Spleen (tissue), 11 donors: ENCODE data around the gene RPAIN. TPM values are rescaled to one million over a fixed set of nuclear protein-coding genes. Genes with fewer than 3 reads are reported as not detected.

Experiments used
- DNase-seq: peaks from one replicate; pipeline ENCODE4 v3.0.0-alpha.2; 2020
- H3K27ac ChIP-seq, 8 donors: fragments of 200-600 bp; sonication (generic) in 7 of 8; 1 replicate in 4 of 8; 2 replicates in 4 of 8; pipeline versions ENCODE4 v1.5.0 to v1.8.0; 2016 to 2021; ENCODE audit warnings: inconsistent platforms in 4 of 8, mild to moderate bottlenecking in 4 of 8, moderate library complexity in 1 of 8
- H3K27me3 ChIP-seq, 7 donors: fragments of 200-600 bp; sonication (generic) in 6 of 7; replicated peaks in 1 of 7; 1 replicate in 4 of 7; 2 replicates in 3 of 7; pipeline versions ENCODE4 v1.5.0 to v1.8.0; 2016 to 2021; ENCODE audit warnings: inconsistent platforms in 3 of 7, mild to moderate bottlenecking in 1 of 7
- H3K36me3 ChIP-seq, 6 donors: fragments of 200-600 bp; sonication (generic) in 5 of 6; 1 replicate in 4 of 6; 2 replicates in 2 of 6; pipeline versions ENCODE4 v1.5.0 to v1.8.0; 2016 to 2021; ENCODE audit warnings: inconsistent platforms in 2 of 6
- H3K4me1 ChIP-seq, 6 donors: fragments of 200-600 bp; sonication (generic) in 5 of 6; 1 replicate in 3 of 6; 2 replicates in 3 of 6; pipeline versions ENCODE4 v1.5.0 to v1.8.0; 2016 to 2021; ENCODE audit warnings: inconsistent platforms in 3 of 6
- H3K4me3 ChIP-seq, 8 donors: fragments of 200-600 bp; sonication (generic) in 7 of 8; 1 replicate in 4 of 8; 2 replicates in 4 of 8; pipeline versions ENCODE4 v1.5.0 to v1.8.0; 2016 to 2021; ENCODE audit warnings: inconsistent platforms in 4 of 8, mild to moderate bottlenecking in 4 of 8, moderate library complexity in 2 of 8
- H3K9me3 ChIP-seq, 8 donors: fragments of 200-600 bp; sonication (generic) in 7 of 8; 1 replicate in 4 of 8; 2 replicates in 4 of 8; pipeline versions ENCODE4 v1.5.0 to v1.8.0; 2016 to 2021; ENCODE audit warnings: inconsistent platforms in 4 of 8
- POLR2A ChIP-seq, 3 donors: fragments of 450-650 bp; IDR thresholded peaks; one replicate each; pipeline ENCODE4 v1.5.1; 2017; ENCODE audit warnings: antibody characterized with exemption in 3 of 3, mild to moderate bottlenecking in 1 of 3
- POLR2AphosphoS5 ChIP-seq, 3 donors: sonication (generic); formaldehyde crosslinking; IDR thresholded peaks; one replicate each; pipeline ENCODE4 v1.5.1; 2017; ENCODE audit warnings: antibody characterized with exemption in 3 of 3
- whole genome bisulfite sequencing, 5 donors: extraction: QIAGEN DNeasy Blood & Tissue Kit in 3 of 5; methylation state at CpG; one replicate each; pipeline versions ENCODE4 v1.1.5 to v1.1.7; 2013 to 2018; 5-methylcytosine and 5-hydroxymethylcytosine counted together
- intact Hi-C: fragments of 100-400 bp; cut with DNase I; formaldehyde crosslinking; loops from one replicate; pipeline ENCODE4 v1.15.0; 2023; ENCODE audit warnings: low total_unique reads
- polyA plus RNA-seq, 3 donors: library from polyadenylated mRNA; stranded (reverse); fragments of 200-250 nt; gene quantifications; one replicate each; pipeline ENCODE4 v1.2.1, GENCODE V29; 2013
- total RNA-seq, 7 donors: library from RNA; depleted of rRNA in 3 of 7; stranded (reverse); fragments of >200 nt in 3 of 7; fragmentation: NEBNext Ultra II Directional in 4 of 7; extraction: Animal tissue kit (Norgen Biotek cat#: 25700) in 4 of 7; gene quantifications; one replicate each; pipeline versions ENCODE4 v1.1.0 to v1.2.1, GENCODE V29; 2016 to 2021
- TF ChIP-seq, protein P1 (sequence below), 11 experiments: fragments of 200-600 bp in 7 of 11; fragments of 450-650 bp in 4 of 11; sonication (generic) in 4 of 11; IDR thresholded peaks in 8 of 11; conservative IDR thresholded peaks in 3 of 11; 1 replicate in 7 of 11; 2 replicates in 4 of 11; pipeline versions ENCODE4 v1.4.0 to v1.8.0; 2016 to 2021; ENCODE audit warnings: antibody characterized with exemption in 11 of 11, inconsistent platforms in 4 of 11, mild to moderate bottlenecking in 1 of 11
- donor health status: healthy with polysubstance abuse.
- donor health status: DM: no; HTN: no; CAD: no; lungs with moderate emphysema.
- donor health status: DM: no; HTN: no; CAD: no.
- donor health status: Bipolar disorder and iron deficiency.
- donor health status: healthy.
- donor health status: DM: no; HTN: no; CAD: no.
- donor health status: DM: yes; HTN: yes; CAD: no.

Gene RPAIN
- total and polyA plus RNA-seq, 10 donors = 30.3 to 52.3 (median 37.2) TPM

DNA sequence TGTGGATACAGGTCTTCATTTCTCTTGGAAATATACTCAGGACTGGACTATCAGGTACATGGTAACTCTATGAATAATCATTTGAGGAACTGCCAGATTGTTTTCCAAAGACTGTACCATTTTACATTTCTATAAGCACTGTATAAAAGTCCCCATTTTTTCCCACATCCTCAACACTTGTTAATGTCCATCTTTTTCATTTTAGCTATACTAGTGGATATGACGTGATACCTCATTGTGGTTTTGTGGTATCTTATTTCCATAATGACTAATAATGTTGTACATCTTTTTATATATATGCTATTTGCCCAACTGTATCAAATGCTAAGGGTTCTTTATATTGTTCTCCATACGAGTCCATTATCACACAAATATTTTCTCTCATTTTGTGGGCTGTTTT, 23.4 kb upstream of the RPAIN start:
- intact Hi-C loops = no loop called here
- WGBS, 5 donors = 80 to 84% (median 82%) methylated on average over 2 of the region's 2 CpGs
- peaks cover 3 to 100% (median 95%) of the 10 kb centered on the region in 6 donors for H3K36me3 ChIP-seq

DNA sequence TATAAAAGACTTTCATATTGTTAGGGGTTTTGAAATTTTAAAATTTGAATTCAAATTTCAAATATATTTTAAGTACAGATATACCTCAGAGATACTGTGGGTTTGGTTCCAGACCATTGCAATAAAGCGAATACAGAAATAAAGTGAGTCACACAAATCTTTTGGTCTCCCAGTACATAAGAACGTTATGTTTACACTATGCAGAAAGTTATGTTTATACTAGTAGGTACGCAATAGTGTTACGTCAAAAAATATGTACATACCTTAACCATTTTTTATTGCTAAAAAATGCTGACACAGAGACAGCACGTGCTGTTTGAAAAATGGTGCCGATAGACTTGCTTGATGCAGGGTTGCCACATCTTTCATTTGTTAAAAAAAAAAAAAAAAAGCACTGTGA, 20.2 kb upstream of the RPAIN start:
- Histone ChIP-seq H3K4me3 (no peak overlapping the region), H3K27ac (no peak overlapping the region), H3K9me3 (no peaks in the 10 kb centered on the region), H3K36me3 (peaks cover 4 to 100% (median 97%) of the 10 kb centered on the region in 6 donors), H3K27me3 (no peaks in the 10 kb centered on the region), H3K4me1 (no peaks in the 10 kb centered on the region)
- intact Hi-C loops = no loop called here
- TF ChIP-seq, protein P1, sequence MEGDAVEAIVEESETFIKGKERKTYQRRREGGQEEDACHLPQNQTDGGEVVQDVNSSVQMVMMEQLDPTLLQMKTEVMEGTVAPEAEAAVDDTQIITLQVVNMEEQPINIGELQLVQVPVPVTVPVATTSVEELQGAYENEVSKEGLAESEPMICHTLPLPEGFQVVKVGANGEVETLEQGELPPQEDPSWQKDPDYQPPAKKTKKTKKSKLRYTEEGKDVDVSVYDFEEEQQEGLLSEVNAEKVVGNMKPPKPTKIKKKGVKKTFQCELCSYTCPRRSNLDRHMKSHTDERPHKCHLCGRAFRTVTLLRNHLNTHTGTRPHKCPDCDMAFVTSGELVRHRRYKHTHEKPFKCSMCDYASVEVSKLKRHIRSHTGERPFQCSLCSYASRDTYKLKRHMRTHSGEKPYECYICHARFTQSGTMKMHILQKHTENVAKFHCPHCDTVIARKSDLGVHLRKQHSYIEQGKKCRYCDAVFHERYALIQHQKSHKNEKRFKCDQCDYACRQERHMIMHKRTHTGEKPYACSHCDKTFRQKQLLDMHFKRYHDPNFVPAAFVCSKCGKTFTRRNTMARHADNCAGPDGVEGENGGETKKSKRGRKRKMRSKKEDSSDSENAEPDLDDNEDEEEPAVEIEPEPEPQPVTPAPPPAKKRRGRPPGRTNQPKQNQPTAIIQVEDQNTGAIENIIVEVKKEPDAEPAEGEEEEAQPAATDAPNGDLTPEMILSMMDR (IDR thresholded peaks at IDR 0.05 in 8 of 11, conservative IDR thresholded peaks at IDR 0.05 in 3 of 11) = no peak
- TF ChIP-seq POLR2AphosphoS5 (IDR thresholded peaks at IDR 0.05) = no peak
- TF ChIP-seq POLR2A (IDR thresholded peaks at IDR 0.05) = no peak
- DNase-seq = no peak
- 85 to 98% (median 90%) methylated on average over 6 of the region's 6 CpGs for WGBS, 5 donors

More for the DNA sequence above, 23.4 kb upstream of the RPAIN start:
- TF ChIP-seq, protein P1 (IDR thresholded peaks at IDR 0.05 in 8 of 11, conservative IDR thresholded peaks at IDR 0.05 in 3 of 11) = no peak
- TF ChIP-seq POLR2AphosphoS5 (IDR thresholded peaks at IDR 0.05) = no peak
- TF ChIP-seq POLR2A (IDR thresholded peaks at IDR 0.05) = no peak
- H3K27ac ChIP-seq = no peak overlapping the region
- no peaks in the 10 kb centered on the region for H3K9me3 ChIP-seq
- no peaks in the 10 kb centered on the region for H3K4me1 ChIP-seq
- H3K4me3 ChIP-seq = no peak overlapping the region
- H3K27me3 ChIP-seq = no peaks in the 10 kb centered on the region
- no peak for DNase-seq

DNA sequence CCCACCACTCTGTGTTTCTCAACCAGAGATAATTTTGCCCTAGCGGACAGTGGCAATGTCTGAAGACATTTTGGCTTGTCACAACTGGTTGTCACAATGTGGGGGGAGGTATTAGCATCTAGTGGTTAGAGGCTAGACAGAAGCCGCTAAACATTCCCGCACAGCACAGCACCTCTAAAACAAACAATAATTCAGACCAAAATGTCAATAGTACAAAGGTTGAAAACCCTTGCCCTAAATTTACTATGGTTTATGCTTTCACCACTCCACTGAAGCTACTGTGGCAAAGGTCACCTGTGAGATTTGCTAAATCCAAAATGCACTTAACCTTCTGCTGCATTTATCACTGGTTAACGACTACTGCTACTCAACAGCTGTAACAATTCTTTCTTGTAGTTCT, 14.6 kb upstream of the RPAIN start:
- Histone ChIP-seq H3K9me3 (no peaks in the 10 kb centered on the region), H3K4me1 (peaks cover 0 to 9% (median 0%) of the 10 kb centered on the region in 6 donors), H3K36me3 (peaks cover 12 to 100% (median 97%) of the 10 kb centered on the region in 6 donors), H3K4me3 (no peak overlapping the region), H3K27ac (no peak overlapping the region), H3K27me3 (no peaks in the 10 kb centered on the region)
- intact Hi-C loops = no loop called here
- TF ChIP-seq POLR2A (IDR thresholded peaks at IDR 0.05) = no peak
- TF ChIP-seq POLR2AphosphoS5 (IDR thresholded peaks at IDR 0.05) = no peak
- TF ChIP-seq, protein P1 (IDR thresholded peaks at IDR 0.05 in 8 of 11, conservative IDR thresholded peaks at IDR 0.05 in 3 of 11) = no peak
- 88 to 95% (median 92%) methylated on average over 4 of the region's 4 CpGs for WGBS, 5 donors
- DNase-seq = no peak

DNA sequence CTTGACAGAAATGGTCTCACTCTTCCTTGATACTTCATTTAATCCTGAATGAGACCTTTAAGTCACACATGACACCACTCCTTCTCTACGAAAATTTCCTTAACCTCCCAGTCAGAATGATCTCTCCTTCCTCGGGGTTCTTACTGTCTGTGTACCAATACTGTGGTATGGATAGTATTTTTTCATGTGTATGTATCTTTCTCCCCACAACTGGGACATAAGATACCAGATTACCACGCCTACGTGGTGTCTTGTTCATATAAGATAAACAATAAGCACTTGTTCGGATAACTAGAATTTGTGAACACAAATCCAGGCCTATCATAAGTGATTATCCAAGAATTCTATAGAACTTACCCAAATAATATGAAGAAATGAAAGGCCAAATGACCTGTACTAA, 11.8 kb upstream of the RPAIN start:
- Histone ChIP-seq H3K27ac (no peak overlapping the region), H3K27me3 (no peaks in the 10 kb centered on the region), H3K4me1 (peaks cover 0 to 37% (median 0%) of the 10 kb centered on the region in 6 donors), H3K4me3 (no peak overlapping the region), H3K9me3 (no peaks in the 10 kb centered on the region), H3K36me3 (peaks cover 14 to 100% (median 96%) of the 10 kb centered on the region in 6 donors)
- no peak for DNase-seq
- 83 to 98% (median 85%) methylated on average over 5 of the region's 5 CpGs for WGBS, 5 donors
- TF ChIP-seq, protein P1 (IDR thresholded peaks at IDR 0.05 in 8 of 11, conservative IDR thresholded peaks at IDR 0.05 in 3 of 11) = no peak
- no peak for TF ChIP-seq POLR2A (IDR thresholded peaks at IDR 0.05)
- no peak for TF ChIP-seq POLR2AphosphoS5 (IDR thresholded peaks at IDR 0.05)
- intact Hi-C loops = no loop called here
